HepG2 (cell line): ENCODE measurements around the gene PTCD3. TPM values are rescaled to one million over a fixed set of nuclear protein-coding genes. Genes with fewer than 3 reads are reported as not detected.
A peak's percentile ranks its signal among the peaks of the same experiment; 100 is the strongest.

Experiments
- CBX5 ChIP-seq: sonication (generic); formaldehyde crosslinking; IDR thresholded peaks from 2 replicates; pipeline ENCODE4 v1.4.0; 2020; ENCODE audit warnings: missing genetic modification reagents, borderline replicate concordance
- CCAR2 ChIP-seq: fragments of 200-400 bp; formaldehyde crosslinking; optimal IDR thresholded peaks from 2 replicates; pipeline ENCODE3; 2018; ENCODE audit warnings: low read depth, mild to moderate bottlenecking, low read length, moderate library complexity
- GATAD2A ChIP-seq: IDR thresholded peaks from 2 replicates; pipeline ENCODE4 v1.6.1; 2016
- KAT8 ChIP-seq: IDR thresholded peaks from 2 replicates; pipeline ENCODE4 v1.6.1; 2016; ENCODE audit warnings: missing genetic modification reagents, missing compliant biosample characterization
- MED13 ChIP-seq: sonication (generic); formaldehyde crosslinking; IDR thresholded peaks from 2 replicates; pipeline ENCODE4 v1.5.0; 2020; ENCODE audit warnings: missing genetic modification reagents
- MED8 ChIP-seq: sonication (generic); formaldehyde crosslinking; IDR thresholded peaks from 2 replicates; pipeline ENCODE4 v1.8.1; 2023; ENCODE audit warnings: mild to moderate bottlenecking, missing genetic modification reagents; ENCODE audit not compliant: insufficient replicate concordance
- MIXL1 ChIP-seq: IDR thresholded peaks from 2 replicates; pipeline ENCODE4 v1.6.1; 2016
- NFATC3 ChIP-seq: sonication (generic); formaldehyde crosslinking; IDR thresholded peaks from 2 replicates; pipeline ENCODE4 v1.5.1; 2020; ENCODE audit warnings: mild to moderate bottlenecking, missing genetic modification reagents
- NR2C2 ChIP-seq: sonication (generic); formaldehyde crosslinking; IDR thresholded peaks from 2 replicates; pipeline ENCODE4 v1.4.0; 2020; ENCODE audit warnings: missing genetic modification reagents, mild to moderate bottlenecking, moderate library complexity, borderline replicate concordance
- NRL ChIP-seq: sonication (generic); formaldehyde crosslinking; IDR thresholded peaks from 2 replicates; pipeline ENCODE4 v1.5.0; 2020; ENCODE audit warnings: missing genetic modification reagents, mild to moderate bottlenecking, moderate library complexity, borderline replicate concordance
- ONECUT2 ChIP-seq: sonication (generic); formaldehyde crosslinking; IDR thresholded peaks from 2 replicates; pipeline ENCODE4 v1.4.0; 2020; ENCODE audit warnings: missing genetic modification reagents
- SCMH1 ChIP-seq: sonication (generic); formaldehyde crosslinking; IDR thresholded peaks from 2 replicates; pipeline ENCODE4 v1.9.0; 2021; ENCODE audit warnings: missing genetic modification reagents, mild to moderate bottlenecking, borderline replicate concordance
- SMAD1 ChIP-seq: sonication (generic); formaldehyde crosslinking; IDR thresholded peaks from 2 replicates; pipeline ENCODE4 v1.4.0; 2020; ENCODE audit warnings: missing genetic modification reagents, low read depth, mild to moderate bottlenecking, borderline replicate concordance
- SMARCE1 ChIP-seq: fragments of 450-650 bp; IDR thresholded peaks from 2 replicates; pipeline ENCODE4 v1.6.1; 2017; ENCODE audit warnings: borderline replicate concordance
- SP2 ChIP-seq: sonication (generic); formaldehyde crosslinking; IDR thresholded peaks from 2 replicates; pipeline ENCODE4 v1.5.1; 2020; ENCODE audit warnings: mild to moderate bottlenecking, missing genetic modification reagents
- SP5 ChIP-seq: IDR thresholded peaks from 2 replicates; pipeline ENCODE4 v1.6.1; 2016; ENCODE audit warnings: low read depth, borderline replicate concordance
- SSRP1 ChIP-seq: IDR thresholded peaks from 2 replicates; pipeline ENCODE4 v1.6.1; 2016; ENCODE audit warnings: control low read depth
- ZBTB38 ChIP-seq: sonication (generic); formaldehyde crosslinking; IDR thresholded peaks from 2 replicates; pipeline ENCODE4 v1.5.1; 2020; ENCODE audit warnings: mild to moderate bottlenecking, missing genetic modification reagents
- ZNF234 ChIP-seq: sonication (generic); formaldehyde crosslinking; conservative IDR thresholded peaks from 2 replicates; pipeline ENCODE4 v1.5.1; 2020; ENCODE audit warnings: mild to moderate bottlenecking, missing genetic modification reagents
- ZNF235 ChIP-seq: sonication (generic); formaldehyde crosslinking; IDR thresholded peaks from 2 replicates; pipeline ENCODE4 v1.8.1; 2023; ENCODE audit warnings: mild to moderate bottlenecking, missing genetic modification reagents, borderline replicate concordance
- ZNF282 ChIP-seq: fragments of 450-650 bp; IDR thresholded peaks from 2 replicates; pipeline ENCODE4 v1.6.1; 2018; ENCODE audit not compliant: partially characterized antibody
- ZNF335 ChIP-seq: sonication (generic); formaldehyde crosslinking; IDR thresholded peaks from 2 replicates; pipeline ENCODE4 v1.4.0; 2020; ENCODE audit warnings: missing genetic modification reagents
- ZNF432 ChIP-seq: sonication (generic); formaldehyde crosslinking; IDR thresholded peaks from 2 replicates; pipeline ENCODE4 v1.5.0; 2020; ENCODE audit warnings: missing genetic modification reagents, mild to moderate bottlenecking, borderline replicate concordance
- ZNF660 ChIP-seq: sonication (generic); formaldehyde crosslinking; IDR thresholded peaks from 2 replicates; pipeline ENCODE4 v1.5.1; 2020; ENCODE audit warnings: mild to moderate bottlenecking, low read depth, missing genetic modification reagents, borderline replicate concordance
- ZNF724P ChIP-seq: sonication (generic); formaldehyde crosslinking; IDR thresholded peaks from 2 replicates; pipeline ENCODE4 v1.8.0; 2022; ENCODE audit warnings: missing genetic modification reagents, borderline replicate concordance
- polyA plus RNA-seq, 8 experiments: library from polyadenylated mRNA; depleted of rRNA in 3 of 8; stranded (reverse) in 7 of 8; unstranded in 1 of 8; fragments of >200 nt; fragmentation: Illumina TruSeq in 4 of 8; extraction: Trizol in 4 of 8; gene quantifications; 2 replicates each; pipeline versions ENCODE4 v1.2.1 to v1.2.3, GENCODE V29; 2011 to 2016; ENCODE audit warnings: low read depth in 4 of 8, missing spikeins in 1 of 8, mixed read lengths in 1 of 8; ENCODE audit not compliant: insufficient read depth in 1 of 8
- total RNA-seq, 5 experiments: library from RNA; depleted of rRNA; stranded (reverse); fragments of >200 nt; fragmentation: Illumina TruSeq; extraction: Trizol; gene quantifications; 2 replicates each; pipeline ENCODE4 v1.2.3, GENCODE V29; 2016; ENCODE audit warnings: low read depth in 1 of 5
- TF ChIP-seq, protein P1 (sequence below): sonication (generic); formaldehyde crosslinking; IDR thresholded peaks from 2 replicates; pipeline ENCODE4 v1.5.0; 2020; ENCODE audit warnings: mild to moderate bottlenecking, missing genetic modification reagents
- TF ChIP-seq, protein P2 (sequence below): conservative IDR thresholded peaks from 2 replicates; pipeline ENCODE4 v1.6.1; 2018; ENCODE audit warnings: missing genetic modification reagents
- TF ChIP-seq, protein P3 (sequence below): sonication (generic); formaldehyde crosslinking; IDR thresholded peaks from 2 replicates; pipeline ENCODE4 v1.8.1; 2023; ENCODE audit warnings: mild to moderate bottlenecking, missing genetic modification reagents, borderline replicate concordance

The PTCD3 gene
- total and polyA plus RNA-seq, 2 of the 13 experiments (the other 11 are each of a cell fraction or from before 2014, with no cell fraction given), result 124 to 309 TPM

DNA sequence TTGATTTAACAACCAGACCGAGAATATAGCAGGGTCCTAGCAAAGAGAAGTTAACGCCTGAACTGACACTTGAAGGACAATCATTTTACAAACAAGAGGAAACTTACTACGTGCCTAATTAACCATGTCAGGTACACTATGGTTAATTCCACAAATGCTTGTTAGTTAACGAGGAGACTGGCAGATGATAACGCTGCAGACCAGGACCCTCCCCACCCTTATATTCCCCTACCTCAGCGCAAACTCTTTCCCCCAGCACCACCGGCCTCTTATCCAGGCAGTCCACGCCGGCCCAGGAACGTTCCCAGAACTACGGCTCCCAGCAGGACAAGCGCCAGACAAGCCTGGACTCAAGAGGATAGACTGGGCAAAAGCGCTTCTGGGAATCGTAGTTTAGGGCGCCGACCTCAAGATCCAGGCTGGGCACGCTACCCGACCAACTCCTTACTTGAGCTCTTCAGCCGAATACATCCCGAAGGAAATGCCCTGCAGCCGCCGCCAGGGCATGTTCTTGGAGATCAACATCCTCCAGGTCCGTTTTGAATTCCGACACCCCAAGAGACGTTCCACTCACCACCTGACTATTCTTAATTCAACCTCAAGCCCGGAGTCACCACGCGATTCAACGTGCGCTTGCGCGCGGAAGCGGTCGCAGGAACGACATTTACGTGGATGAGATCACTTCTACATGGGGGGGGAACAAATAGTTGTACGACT lies 625 bp upstream of the PTCD3 start, which contains the start of gene POLR1A (continued):
- TF ChIP-seq ZNF234 (CRISPR knock-in tag) (no peak), SCMH1 (no peak), SP5 (CRISPR knock-in tag) (no peak), CBX5 (CRISPR knock-in tag) (peak; percentile 34; the same call in 1 of the 2 replicates), CCAR2 (no peak), ZNF724P (CRISPR knock-in tag) (no peak), ONECUT2 (CRISPR knock-in tag) (no peak), SP2 (CRISPR knock-in tag) (no peak), ZNF335 (CRISPR knock-in tag) (no peak), NR2C2 (CRISPR knock-in tag) (no peak), ZNF660 (CRISPR knock-in tag) (no peak), SMAD1 (CRISPR knock-in tag) (no peak), ZBTB38 (CRISPR knock-in tag) (0 out of 2 replicates have a peak, but pooled peaks have one; percentile 41), GATAD2A (CRISPR knock-in tag) (0 out of 2 replicates have a peak, but pooled peaks have one; percentile 5), MIXL1 (CRISPR knock-in tag) (no peak), ZNF235 (CRISPR knock-in tag) (no peak), ZNF282 (no peak), MED8 (no peak), ZNF432 (no peak), MED13 (no peak), NFATC3 (CRISPR knock-in tag) (0 out of 2 replicates have a peak, but pooled peaks have one; percentile 32), NRL (CRISPR knock-in tag) (no peak; the same call in 1 of the 2 replicates), SMARCE1 (no peak), KAT8 (no peak), SSRP1 (CRISPR knock-in tag) (no peak)
- TF ChIP-seq, protein P1, sequence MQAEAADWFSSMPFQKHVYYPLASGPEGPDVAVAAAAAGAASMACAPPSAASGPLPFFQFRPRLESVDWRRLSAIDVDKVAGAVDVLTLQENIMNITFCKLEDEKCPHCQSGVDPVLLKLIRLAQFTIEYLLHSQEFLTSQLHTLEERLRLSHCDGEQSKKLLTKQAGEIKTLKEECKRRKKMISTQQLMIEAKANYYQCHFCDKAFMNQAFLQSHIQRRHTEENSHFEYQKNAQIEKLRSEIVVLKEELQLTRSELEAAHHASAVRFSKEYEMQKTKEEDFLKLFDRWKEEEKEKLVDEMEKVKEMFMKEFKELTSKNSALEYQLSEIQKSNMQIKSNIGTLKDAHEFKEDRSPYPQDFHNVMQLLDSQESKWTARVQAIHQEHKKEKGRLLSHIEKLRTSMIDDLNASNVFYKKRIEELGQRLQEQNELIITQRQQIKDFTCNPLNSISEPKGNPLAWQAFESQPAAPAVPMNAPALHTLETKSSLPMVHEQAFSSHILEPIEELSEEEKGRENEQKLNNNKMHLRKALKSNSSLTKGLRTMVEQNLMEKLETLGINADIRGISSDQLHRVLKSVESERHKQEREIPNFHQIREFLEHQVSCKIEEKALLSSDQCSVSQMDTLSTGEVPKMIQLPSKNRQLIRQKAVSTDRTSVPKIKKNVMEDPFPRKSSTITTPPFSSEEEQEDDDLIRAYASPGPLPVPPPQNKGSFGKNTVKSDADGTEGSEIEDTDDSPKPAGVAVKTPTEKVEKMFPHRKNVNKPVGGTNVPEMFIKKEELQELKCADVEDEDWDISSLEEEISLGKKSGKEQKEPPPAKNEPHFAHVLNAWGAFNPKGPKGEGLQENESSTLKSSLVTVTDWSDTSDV (CRISPR knock-in tag), result no peak
- TF ChIP-seq, protein P2, sequence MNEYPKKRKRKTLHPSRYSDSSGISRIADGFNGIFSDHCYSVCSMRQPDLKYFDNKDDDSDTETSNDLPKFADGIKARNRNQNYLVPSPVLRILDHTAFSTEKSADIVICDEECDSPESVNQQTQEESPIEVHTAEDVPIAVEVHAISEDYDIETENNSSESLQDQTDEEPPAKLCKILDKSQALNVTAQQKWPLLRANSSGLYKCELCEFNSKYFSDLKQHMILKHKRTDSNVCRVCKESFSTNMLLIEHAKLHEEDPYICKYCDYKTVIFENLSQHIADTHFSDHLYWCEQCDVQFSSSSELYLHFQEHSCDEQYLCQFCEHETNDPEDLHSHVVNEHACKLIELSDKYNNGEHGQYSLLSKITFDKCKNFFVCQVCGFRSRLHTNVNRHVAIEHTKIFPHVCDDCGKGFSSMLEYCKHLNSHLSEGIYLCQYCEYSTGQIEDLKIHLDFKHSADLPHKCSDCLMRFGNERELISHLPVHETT, result no peak
- TF ChIP-seq, protein P3, sequence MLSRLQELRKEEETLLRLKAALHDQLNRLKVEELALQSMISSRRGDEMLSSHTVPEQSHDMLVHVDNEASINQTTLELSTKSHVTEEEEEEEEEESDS, result peak; percentile 7; the same call in 1 of the 2 replicates
